HG03565 (cell line): ENCODE results near the gene TPCN2.

Experiments used
- ATAC-seq: cut with Tn5 transposase; IDR thresholded peaks from one replicate; pipeline ENCODE4 v1.9.1; 2021; ENCODE audit warnings: mild to moderate bottlenecking, moderate library complexity; ENCODE audit not compliant: unreplicated experiment

The TPCN2 gene

GRCh38 chr11:69092263-69092662 lies 43.5 kb downstream of the TPCN2 start:
- no peak for ATAC-seq

- ATAC-seq = no peak
Observed at GRCh38 chr11:69093106-69093505, 44.4 kb downstream of the TPCN2 start.

DNA sequence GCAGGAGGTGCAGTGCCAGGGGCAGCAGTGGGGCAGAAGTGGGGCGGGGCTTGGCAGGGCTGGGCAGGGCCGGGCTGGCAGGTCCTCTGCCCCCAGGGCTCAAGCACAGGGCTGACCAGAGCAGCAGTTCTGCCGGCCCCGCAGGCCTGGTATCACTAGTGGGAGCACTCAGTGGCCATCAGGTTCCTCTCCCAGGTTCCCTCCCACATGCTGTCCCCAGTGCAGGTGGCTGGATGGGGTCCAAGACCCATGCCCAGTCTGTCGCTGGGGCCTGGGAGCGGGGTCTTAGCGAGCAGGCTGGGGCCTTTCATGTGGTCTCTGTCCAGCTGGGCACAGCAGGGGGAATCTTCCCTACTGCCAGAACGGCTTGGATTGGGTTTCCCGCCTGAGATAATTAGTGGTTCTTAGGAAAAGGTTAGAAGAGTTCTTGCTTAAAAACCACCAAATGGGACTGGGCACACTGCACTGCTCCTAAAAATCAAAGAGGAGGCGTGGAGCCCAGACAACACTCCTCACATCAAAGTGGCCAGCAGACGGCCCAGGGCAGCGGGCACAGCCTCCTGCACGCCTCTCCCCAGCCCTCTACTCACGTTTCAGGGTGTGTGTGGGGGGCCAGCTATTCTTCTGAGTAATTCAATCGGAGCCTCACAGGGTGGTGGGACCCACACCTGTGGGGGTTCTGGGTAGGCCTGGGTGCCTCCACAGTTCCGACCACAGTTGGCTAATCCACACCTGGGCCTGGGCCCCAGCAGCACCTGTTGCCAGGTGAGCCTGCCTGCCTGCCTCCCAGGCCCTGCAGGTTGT lies 45.6 kb downstream of the TPCN2 start:
- ATAC-seq = no peak

- ATAC-seq = no peak
Observed at GRCh38 chr11:69094915-69095290, 46.2 kb downstream of the TPCN2 start.

DNA sequence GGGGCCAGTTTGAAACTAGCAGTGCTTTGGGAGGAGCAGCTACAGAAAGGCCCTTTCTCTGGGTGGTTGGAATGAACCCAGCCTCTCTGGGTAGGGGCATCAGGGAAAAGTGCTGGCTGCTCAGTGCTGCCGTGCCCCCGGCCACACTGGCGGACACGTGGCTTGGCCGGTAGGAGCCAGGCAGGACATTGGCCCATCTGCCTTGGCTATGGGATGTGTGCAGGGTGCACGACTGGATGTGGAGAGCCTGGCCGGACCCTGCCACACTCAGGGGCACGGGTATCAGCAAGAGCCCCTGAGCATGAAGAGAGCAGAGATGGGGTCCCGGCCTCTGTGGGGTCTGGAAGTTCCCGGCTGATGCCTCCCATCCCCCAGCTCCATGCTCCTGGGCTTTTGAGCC lies 46.6 kb downstream of the TPCN2 start:
- ATAC-seq = no peak

GRCh38 chr11:69096473-69096872 lies 47.7 kb downstream of the TPCN2 start:
- no peak for ATAC-seq

GRCh38 chr11:69097263-69097662 lies 48.5 kb downstream of the TPCN2 start:
- ATAC-seq = no peak

GRCh38 chr11:69099180-69099579 lies 50.4 kb downstream of the TPCN2 start:
- no peak for ATAC-seq

- no peak for ATAC-seq
Observed at GRCh38 chr11:69100454-69101114, 51.9 kb downstream of the TPCN2 start.

- no peak for ATAC-seq
Observed at GRCh38 chr11:69101115-69101791, 52.5 kb downstream of the TPCN2 start.

GRCh38 chr11:69101792-69102695 lies 53.3 kb downstream of the TPCN2 start:
- no peak for ATAC-seq

DNA sequence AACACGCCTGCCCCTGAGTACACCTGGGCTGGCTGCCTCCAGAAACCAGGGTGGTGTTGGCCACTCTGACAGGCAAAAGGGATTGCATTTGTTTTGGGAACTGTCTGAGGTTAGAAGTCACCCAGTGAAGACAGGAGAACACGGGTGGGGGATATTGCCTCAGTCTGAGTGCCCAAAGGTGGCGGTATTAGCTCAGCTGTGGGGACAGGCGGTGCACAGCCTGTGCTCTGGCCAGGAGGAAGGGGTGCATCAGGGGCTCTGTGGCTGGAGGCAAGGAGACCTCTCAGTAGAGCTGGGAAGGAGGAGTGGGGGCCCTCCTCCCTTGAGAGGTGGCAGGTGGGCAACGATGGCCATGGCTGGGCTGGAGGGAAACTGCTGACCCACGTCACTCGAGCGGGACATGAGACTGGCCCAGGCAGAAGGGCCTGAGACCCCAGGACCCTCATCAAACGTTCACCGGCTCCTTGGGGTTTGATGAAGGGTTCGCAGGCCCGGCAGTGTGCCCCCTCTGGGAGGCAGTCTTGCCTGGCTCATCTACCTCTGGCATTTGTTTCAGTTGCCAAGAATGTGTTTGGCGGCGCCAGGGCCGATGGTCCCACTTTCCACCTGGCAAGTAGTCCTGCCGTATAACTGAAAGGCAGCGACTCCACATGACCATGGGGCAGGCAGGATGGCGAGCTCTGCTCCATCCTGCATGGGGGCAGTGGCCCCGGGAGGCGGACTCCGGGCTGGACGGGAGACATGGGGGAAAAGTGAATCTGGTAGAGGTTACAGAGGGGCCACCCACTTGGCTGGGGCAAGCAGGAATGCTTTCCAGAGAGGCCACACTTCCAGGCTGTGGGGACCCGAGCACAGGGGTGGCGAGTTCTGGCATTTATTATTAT lies 54.2 kb downstream of the TPCN2 start:
- ATAC-seq = no peak

DNA sequence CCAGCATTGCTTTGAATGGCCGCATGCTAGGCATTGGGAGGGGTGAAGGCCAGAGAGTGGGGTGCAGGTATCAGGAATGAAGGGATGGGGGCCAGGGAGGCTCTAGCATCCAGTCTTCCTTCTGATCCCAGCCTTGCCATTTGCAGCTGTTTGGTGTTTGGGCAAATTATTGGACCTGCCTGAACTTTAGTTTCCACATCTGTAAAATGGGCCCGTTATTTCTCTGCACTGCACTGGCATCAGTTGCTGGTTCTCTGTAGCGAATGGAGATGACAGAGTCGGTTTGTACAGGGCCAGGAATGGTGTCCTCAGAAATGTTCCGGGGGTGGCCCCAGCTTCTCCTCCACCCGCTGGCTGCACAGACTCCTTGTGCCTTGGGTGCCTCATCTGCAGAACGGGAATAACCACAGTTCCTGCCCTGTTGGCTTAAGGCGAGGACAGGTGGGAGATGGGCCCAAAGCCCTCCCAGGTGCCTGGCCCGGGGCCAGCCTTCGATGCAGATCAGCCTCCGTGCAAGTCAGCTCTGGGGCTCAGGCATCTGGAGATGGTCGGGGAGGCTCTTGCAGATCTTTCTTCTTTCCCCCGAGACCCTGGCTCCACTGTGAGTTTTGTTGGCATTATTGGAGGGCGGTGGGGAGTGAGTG lies 55.6 kb downstream of the TPCN2 start:
- ATAC-seq = no peak

DNA sequence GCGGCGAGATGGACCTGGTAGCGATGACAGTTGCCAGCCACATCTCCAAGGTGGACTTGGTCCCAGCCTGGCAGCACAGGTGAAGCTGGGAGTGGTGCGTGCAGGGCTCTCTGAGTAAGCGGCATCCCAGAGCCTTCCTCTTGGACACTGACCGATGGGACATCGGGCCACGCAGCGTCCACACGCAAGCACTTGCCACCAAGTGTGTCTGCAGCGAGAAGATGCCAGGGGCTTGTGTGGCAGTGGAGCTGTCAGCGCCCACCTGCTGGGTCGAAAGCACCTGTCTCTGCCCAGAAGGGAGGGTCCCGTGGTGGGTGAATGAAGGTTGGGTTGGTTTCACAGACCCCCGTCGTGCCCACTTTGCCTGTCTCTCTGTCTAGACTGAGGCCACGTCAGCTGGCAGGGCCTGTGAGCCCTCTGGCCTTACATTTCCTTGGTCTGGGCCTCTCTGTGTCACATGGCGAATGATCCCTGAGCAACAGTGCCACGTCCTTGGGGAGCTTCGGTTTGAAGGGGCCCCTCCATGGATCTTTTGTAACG lies 56.2 kb downstream of the TPCN2 start:
- no peak for ATAC-seq

- ATAC-seq = no peak
Observed at GRCh38 chr11:69105461-69106030, 56.8 kb downstream of the TPCN2 start.

DNA sequence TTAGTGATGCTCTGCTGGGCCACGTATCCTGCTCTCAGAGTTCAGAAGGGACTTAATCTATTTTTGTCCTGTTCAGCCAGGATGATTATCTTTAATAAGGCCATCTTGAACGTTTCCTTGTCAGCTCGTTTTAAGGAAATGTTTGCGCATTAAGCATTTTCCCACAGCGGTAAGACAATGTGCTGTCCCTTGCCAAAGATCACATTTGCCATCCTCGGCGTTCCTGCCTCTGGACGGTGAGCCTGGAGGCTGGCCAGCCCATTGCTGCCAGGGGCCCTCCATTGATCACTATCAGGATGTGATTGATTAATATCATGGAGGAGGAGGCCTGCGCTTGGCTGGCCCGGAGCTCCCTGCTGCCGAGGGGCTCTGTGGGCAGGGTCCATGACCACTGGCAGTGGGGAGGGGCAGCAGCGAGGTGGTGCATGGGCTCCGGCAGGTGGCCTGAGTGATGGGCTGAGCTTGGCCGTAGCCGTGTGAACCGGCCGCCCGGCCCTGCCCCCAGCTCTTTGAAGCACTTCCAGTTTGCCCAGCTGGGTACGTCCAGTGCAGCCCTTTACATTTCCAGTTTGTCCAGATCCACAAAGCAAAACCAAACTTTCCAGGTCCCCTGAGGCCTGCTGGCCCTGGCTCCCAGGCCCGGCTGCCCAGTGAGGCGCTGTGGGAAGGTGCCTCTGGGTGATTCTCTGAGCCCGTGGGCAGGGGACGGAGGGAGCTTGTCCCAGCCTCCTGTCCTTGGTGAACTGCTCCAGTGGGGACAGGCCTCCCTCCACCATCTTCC lies 57.5 kb downstream of the TPCN2 start:
- ATAC-seq = no peak

GRCh38 chr11:69107413-69107812 lies 58.7 kb downstream of the TPCN2 start:
- no peak for ATAC-seq

- ATAC-seq = no peak
Observed at GRCh38 chr11:69108030-69108429, 59.3 kb downstream of the TPCN2 start.
